CD4-positive, alpha-beta T cell treated with Interleukin-1 beta for 1 hour (primary cell): ENCODE measurements around the gene CWH43.
"Not testable (repeated sequence)": the region's sequence is repeated elsewhere in the genome, so short reads cannot be mapped to it uniquely, and the experiment has no call there.

ENCODE experiments used
- DNase-seq, 2 donors: peaks; one replicate each; pipeline ENCODE4 v3.0.0-alpha.2; 2020 to 2022

Gene CWH43

DNA sequence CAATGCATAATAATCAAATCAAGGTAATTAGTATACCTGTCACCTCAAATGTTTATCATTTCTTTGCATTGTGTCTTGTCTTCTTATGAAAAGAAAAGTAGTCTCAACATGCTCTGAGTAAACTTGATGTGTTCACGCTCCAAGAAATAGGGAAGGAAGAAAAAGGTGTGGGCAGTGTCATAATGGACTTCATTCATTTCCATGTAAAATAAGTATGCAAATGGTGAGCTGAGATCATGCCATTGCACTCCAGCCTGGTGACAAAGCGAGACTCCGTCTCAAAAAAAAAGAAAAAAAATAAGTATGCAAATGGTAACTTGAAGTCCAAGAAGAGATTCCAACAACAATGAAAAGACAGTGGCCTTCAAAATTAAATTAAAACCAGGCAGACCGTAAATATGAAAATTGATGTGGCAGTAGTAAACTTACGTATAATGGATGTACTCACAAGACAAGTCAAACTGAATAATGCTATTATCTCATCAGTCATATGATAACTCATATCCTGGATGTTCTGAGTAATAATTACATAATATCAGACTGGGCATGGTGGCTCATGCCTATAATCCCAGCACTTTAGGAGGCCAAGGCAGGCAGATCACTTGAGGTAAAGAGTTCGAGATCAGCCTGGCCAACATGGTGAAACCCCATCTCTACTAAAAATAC lies 6.0 kb upstream of the CWH43 start:
- no peak for DNase-seq

DNA sequence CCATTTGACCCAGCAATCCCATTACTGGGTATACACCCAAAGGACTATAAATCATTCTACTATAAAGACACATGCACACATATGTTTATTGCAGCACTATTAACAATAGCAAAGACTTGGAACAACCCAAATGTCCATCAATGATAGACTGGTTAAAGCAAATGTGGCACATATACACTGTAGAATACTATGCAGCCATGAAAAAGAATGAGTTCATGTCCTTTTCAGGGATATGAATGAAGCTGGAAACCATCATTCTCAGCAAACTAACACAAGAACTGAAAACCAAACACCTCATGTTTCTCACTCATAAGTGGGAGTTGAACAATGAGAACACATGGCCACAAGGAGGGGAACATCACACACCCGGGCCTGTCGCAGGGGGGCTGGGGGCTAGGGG lies 2.1 kb upstream of the CWH43 start:
- DNase-seq, result not testable (repeated sequence)

DNA sequence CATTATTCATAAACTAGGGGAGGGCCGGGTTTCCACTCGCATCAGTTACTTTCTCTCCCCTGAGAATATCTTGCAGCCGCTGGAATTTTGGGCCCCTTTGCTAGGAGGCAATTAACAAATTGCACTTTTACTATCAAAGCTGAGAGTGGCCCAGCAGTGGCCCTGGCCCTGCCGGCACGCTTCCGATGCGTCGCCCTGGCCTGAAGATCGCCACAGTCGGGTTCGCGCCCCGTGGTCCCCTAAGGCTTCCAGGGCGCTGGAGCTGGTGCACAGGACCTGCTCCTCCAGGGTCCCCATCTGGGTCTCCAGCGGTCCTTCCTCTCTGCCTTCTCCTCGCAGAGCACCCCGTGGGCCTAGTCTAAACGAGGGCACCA lies 486 bp upstream of the CWH43 start:
- DNase-seq, result no peak

DNA sequence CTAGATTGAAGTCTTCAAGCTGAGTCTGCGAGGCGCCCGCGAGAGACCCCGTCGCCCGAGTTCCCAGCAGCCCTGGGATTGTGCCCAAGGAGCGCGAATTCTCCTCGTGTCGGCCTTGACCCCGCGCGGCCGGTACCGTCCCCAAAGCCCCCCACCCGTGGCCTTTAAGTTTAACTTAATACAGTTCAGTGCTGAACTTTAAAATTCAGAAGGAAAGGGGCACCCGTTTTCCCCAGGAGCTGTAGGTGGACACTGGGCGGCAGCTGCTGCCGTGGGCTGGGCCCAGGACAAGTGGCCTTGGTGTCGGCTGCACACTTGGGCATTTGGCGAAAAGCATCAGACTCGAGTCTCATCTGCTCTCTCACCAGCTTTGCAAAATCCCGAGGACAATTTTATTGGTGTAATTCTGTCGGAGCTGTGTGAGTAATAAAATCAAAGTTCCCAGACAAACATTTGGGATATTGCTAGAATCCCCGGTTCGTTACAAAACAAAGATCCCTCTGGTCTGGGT lies 634 bp downstream of the CWH43 start:
- no peak for DNase-seq

DNA sequence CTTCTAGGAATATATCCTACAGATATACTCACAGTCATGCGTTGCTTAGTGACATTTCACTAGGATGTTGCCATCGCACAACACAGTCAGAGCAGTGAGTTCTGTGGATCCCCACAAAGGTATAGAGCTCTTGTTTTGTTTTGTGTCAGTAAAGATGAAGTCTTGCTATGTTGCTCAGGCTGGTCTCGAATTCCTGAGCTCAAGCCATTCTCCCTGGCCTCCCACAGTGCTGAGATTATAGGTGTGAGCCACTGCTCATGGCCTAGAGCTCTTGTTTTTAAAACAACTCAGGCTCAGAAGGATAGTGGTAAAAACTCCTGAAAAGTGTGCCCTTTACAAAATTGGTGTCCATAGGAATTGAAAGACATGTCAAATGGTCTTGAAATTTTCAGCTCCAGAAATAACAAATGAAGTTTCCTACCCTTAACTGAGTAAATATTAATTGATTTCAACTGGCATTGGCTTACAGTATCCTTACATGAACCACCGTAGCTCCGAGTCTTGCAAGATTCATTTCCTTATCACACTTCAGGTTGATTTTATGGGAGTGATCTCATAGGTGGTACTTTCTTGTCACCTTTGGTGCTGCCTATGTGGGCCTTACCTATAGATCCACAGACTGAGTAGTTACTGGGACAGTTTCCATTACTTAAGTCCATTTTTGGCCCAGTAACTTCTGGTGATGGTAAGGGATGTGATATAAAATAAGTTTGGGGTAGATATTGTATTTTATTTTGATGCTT lies 3.6 kb downstream of the CWH43 start:
- no peak for DNase-seq

DNA sequence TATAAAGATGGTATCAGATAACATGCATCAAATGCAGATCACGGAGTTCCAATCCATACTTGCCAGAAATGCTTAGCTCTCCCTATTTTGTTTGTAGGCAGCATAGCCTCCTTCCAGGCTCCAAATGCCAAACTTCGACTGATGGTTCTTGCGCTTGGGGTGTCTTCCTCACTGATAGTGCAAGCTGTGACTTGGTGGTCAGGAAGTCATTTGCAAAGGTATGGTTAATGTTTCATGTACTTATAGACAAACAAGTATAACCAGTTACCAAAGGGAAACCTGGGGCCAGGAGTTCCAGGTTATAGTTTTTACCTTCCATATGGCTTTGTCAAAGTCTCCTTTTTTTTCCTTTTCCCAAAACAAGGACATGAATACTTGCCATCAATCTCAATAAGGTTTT lies 5.3 kb downstream of the CWH43 start:
- DNase-seq, result no peak

DNA sequence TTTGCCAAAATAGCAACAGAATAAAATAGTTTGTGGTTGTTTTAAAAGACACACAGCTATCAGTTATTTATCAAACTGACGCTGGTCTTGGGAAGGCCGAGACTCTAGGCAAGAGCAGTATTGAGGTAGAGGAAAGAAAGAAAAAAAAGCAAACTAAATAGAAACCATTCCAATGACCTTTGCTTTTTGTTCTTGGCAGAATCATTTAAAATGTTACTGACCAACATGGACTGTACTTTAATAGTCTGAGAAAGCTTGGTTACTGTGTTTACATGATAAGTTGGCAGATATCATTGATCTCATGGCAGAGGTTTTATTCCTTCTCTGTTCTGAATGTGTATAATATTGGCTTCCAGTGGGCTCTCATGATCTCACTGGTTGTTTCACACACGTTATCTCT lies 11.9 kb downstream of the CWH43 start:
- DNase-seq, result no peak

DNA sequence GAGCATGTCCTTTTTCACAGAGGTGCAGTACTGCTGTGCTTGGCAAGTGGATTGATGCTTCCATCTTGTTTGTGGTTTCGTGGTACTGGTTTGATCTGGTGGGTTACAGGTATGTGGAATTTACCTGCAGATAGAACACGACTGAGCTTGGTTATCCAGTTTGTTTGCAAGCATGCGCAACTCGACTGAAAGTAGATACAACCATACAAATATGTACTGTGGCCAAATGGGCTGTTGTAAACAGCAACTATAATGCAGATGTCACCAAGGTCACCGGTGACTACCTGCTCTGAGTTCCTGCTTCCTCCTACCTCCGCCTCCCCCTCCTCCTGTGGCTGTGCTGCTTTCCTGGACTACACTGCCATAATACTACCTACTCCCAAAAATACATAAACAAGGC lies 12.4 kb downstream of the CWH43 start:
- no peak for DNase-seq

DNA sequence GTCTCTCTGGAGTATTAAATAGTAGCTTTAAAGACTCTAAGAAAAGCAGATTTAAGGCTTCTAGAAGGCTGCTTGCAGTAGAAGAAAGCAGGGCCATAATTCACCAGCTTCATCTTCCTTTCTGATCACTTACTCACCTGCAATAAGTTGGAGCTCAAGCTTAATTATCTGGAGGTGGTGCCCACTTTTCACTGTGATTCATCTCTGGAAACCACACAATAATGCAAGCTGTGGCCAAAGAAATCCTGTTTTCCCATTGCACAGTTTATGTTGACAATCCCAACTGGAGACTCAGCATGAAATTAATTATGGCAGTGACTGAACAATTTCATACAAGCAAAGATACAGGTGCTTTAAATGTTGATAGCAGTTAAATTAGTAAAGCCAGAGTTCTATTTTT lies 14.7 kb downstream of the CWH43 start:
- no peak for DNase-seq

DNA sequence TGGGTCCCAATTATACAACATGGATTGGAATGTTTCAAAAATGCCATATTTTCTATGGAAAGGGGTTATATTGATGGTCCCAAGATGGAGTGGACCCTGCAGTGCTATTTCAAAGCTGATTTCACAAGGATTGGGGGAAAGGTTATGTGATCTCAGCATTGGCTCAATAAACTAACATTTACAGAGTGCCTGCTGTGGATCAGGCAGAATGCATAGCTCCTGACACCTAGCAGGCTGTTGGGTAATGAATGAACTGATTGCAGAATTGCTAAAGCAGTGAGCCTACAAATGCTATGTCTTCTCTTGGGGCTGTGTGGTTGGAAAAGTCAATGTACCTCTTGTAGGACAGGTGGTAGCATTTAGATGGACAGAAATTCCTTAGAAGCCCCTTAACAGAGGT lies 16.9 kb downstream of the CWH43 start:
- no peak for DNase-seq

DNA sequence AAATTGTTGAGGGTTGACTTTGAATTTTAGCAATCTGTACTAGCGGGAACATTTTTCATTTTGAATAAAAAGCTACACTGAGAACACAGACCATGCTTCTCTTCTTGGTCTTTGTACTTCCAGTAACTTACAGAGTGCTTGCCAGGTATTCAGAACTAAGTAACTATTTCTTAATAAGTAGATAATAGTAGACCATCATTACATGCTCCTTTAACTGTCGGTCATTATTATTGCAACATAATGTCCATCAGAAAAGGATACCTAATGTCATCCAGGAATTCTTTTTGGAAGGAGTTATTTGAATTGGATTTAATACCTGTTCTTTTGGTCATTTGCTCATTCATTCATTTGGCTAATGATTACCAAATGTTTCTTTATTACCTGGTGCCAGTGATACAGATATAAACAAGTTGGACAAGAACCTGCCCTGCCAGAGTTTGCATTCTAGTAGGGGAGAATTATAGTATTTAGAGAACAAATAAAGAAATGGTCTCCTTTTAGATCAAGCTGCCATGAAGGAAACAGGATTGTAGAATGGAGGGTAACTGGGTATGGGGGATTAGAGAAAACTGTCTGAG lies 32.7 kb downstream of the CWH43 start:
- no peak for DNase-seq

DNA sequence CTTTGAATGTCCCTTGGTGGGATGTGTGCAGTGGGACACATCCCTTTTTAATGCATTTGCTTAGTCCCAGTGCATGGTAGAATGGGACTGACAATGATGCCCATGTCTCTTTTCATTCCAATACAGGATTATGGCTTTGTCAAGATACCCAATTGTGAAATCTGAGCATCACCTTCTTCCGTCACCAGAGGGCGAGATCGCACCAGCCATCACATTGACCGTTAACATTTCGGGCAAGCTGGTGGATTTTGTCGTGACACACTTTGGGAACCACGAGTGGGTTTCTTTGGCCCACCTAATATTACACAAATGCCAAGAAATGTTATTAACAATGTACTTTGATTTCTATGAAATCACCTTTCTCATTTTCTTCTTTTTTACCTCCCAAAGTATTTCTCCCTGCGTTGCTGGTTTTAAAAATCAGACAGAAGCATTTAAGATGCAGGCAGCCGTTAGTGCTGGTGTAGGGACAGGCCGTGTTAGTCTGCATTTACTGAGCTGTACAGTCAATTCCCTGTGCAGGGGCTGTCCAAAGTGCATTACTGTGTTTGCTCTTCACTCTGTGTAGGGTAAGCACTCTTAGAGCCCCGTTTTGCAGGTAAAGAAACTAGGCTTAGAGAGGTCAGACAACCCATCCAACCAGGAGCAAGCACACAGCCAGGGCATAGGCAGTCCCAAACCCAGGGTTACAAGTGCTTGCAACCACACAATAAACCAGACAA lies 46.5 kb downstream of the CWH43 start:
- no peak for DNase-seq

DNA sequence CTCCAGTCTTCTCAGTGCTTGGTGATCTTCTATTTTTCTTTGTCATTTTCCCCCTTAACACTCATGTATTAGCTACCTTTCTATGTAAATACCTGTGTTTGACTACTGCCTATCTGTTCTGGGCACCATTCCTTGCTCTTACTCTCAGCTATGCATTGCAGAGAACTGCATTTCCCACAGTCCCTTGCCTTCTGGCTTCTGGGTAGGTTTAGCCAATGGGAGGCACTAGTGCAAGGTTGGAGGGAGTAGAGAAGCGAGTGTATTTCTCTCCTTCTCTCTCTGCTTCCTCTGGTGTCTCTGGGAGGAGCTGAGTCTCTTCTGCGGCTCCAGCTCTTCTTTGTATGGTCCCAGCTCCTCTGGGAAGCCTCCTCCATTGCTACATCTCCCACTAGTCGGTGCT lies 50.5 kb downstream of the CWH43 start:
- no peak for DNase-seq

DNA sequence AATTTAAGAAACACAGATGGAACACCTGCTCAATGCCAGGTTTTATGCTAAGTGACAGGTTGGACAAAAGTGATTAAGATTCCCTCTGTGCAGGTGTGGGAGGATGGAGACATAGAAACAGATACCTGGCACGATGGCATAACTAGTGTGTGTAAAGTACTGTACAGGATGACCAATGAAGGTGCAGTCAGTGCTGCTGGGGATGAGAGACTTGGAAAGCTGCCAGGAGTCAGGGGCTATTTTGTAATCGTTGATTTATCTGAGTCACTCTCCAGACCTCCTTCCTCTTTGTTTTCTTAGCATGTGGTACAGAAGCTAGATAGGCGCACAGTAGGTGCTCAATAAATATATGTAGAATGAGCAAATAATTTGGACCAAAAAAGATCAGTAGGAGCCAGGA lies 58.2 kb downstream of the CWH43 start:
- no peak for DNase-seq

DNA sequence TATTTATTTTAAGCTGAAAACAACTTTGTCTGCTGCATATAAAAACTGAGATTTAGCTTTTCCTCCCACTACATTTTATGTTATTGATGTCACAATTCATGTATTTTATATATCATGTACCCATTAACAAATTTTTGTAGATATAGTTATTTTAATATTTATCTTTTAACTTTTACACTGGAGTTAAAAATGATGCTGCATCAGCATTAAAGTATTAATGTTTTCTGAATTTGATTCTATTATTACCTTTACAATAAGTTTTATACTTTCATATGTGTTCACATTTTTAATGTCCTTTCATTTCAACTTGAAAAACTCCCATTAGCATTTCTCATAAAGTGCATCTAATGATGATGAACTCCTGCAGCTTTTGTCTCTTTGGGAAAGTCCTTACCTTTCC lies 72.2 kb downstream of the CWH43 start:
- DNase-seq, result no peak

DNA sequence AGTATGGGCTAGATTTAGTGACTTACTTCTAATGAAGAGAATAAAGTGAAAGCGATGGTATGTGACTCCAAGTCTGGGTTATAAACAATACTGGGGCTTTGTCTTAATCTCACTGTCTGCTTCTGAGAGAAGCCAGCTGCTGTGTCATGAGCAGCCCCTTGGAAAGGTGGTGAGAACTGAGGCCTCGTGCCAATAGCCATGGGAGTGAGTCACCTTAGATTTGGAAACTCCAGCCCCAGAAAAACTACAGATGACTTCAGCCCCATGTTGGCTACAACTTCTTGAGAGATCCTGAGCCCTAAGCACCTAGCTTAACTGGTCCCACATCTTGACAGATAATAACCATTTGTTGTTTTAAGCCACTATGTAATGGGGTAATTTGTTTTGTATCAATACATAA lies 77.6 kb downstream of the CWH43 start:
- no peak for DNase-seq

DNA sequence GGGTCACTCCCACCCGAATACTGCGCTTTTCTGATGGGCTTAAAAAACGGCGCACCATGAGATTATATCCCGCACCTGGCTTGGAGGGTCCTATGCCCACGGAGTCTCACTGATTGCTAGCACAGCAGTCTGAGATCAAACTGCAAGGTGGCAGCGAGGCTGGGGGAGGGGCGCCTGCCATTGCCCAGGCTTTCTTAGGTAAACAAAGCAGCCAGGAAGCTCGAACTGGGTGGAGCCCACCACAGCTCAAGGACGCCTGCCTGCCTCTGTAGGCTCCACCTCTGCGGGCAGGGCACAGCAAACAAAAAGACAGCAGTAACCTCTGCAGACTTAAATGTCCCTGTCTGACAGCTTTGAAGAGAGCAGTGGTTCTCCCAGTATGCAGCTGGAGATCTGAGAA lies 86.1 kb downstream of the CWH43 start:
- DNase-seq, result not testable (repeated sequence)

DNA sequence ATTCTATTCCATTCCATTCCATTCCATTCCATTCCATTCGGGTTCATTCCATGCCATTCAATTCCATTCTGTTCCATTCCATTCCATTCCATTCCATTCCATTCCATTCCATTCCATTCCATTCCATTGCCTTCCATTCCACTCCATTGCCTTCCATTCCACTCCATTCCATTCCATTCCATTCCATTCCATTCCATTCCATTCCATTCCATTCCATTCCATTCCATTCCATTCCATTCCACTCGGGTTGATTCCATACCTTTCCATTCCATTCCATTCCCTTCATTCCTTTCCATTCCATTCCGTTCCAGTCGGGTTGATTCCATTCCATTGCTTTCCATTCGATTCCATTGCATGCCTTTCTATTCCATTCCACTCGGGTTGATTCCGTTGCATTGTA lies 105.8 kb downstream of the CWH43 start:
- not testable (repeated sequence) for DNase-seq

DNA sequence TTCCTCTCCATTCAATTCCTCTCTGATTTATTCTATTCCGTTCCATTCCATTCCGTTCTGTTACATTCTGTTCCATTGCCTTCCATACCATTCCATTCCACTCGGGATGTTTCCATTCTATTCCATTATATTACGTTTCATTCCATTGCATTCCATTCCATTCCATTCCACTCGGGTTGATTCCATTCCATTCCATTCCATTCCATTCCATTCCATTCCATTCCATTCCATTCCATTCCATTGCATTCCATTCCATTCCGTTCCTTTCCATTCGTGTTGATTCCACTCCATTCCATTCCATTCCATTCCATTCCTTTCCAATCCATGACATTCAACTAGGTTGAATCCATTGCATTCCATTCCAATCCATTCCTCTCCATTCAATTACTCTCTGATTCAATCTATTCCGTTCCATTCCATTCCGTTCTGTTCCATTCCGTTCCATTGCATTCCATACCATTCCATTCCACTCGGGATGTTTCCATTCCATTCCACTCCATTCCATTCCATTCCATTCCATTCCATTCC lies 106.6 kb downstream of the CWH43 start:
- DNase-seq, result not testable (repeated sequence)

DNA sequence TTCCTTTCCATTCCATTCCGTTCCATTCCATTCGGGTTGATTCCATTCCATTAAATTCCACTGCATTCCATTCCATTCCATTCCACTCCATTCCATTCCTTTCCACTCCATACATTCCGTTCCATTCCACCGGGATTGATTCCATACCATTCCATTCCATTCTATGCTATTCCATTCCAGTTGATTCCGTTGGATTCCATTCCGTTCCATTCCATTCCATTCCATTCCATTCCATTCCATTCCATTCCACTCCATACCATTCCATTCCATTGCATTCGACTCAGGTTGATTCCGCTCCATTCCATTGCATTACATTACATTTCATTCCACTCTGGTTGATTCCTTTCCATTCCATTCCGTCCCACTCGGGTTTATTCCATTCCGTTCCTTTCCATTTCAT lies 110.1 kb downstream of the CWH43 start:
- DNase-seq, result not testable (repeated sequence)

DNA sequence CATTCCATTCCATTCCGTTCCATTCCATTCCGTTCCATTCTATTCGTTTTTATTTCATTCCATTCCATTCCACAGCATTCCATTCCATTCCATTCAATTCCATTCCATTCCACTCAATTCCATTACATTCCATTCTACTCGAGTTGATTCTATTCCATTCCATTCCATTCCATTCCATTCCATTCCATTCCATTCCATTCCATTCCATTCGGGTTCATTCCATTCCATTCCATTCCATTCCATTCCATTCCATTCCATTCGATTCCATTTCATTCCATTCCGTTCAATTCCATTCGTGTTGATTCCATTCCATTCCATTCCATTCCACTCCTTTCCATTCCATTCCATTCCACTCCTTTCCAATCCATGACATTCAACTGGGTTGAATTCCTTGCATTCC lies 110.6 kb downstream of the CWH43 start:
- DNase-seq, result not testable (repeated sequence)

DNA sequence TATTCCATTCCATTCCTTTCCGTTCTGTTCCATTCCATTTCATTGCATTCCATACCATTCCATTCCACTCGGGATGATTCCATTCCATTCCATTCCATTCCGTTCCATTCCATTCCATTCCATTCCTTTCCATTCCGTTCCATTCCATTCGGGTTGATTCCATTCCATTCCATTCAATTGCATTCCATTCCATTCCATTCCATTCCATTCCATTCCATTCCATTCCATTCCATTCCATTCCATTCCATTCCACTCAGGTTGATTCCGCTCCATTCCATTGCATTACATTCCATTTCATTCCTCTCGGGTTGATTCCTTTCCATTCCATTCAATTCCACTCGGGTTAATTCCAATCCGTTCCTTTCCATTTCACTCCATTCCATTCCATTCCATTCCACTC lies 111.0 kb downstream of the CWH43 start:
- DNase-seq, result not testable (repeated sequence)

DNA sequence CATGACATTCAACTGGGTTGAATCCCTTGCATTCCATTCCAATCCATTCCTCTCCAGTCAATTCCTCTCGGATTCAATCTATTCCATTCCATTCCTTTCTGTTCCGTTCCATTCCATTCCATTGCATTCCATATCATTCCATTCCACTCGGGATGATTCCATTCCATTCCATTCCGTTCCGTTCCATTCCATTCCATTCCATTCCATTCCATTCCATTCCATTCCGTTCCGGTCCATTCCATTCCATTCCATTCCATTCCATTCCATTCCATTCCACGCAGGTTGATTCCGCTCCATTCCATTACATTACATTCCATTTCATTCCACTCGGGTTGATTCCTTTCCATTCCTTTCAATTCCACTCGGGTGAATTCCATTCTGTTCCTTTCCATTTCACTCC lies 111.4 kb downstream of the CWH43 start:
- DNase-seq, result not testable (repeated sequence)
